DOHH2 (cell line): ENCODE measurements around the gene AP1S3.

ENCODE experiments used
- H3F3A ChIP-seq: fragments of 200-600 bp; sonication (generic), shearing (Covaris generic); 2 replicates; pipeline ENCODE4 v1.6.0; 2016; ENCODE audit warnings: antibody characterized with exemption, mild to moderate bottlenecking; ENCODE audit not compliant: control insufficient read depth, insufficient read depth
- H3K27ac ChIP-seq: fragments of 200-600 bp; sonication (generic); 2 replicates; pipeline ENCODE4 v1.5.1; 2014; ENCODE audit warnings: low read depth, mild to moderate bottlenecking, low read length, moderate library complexity
- H3K27me3 ChIP-seq: fragments of 200-600 bp; sonication (generic); 2 replicates; pipeline ENCODE4 v1.6.1; 2014; ENCODE audit warnings: mild to moderate bottlenecking, low read length, mixed read lengths; ENCODE audit not compliant: control insufficient read depth
- H3K36me3 ChIP-seq: fragments of 200-600 bp; sonication (generic); 2 replicates; pipeline ENCODE4 v1.6.1; 2014; ENCODE audit warnings: mild to moderate bottlenecking, low read length, moderate library complexity, mixed read lengths; ENCODE audit not compliant: control insufficient read depth
- H3K4me1 ChIP-seq: fragments of 200-600 bp; sonication (generic); 2 replicates; pipeline ENCODE4 v1.6.1; 2014; ENCODE audit warnings: mild to moderate bottlenecking, low read length, mixed read lengths; ENCODE audit not compliant: control insufficient read depth
- H3K4me2 ChIP-seq: fragments of 200-600 bp; sonication (generic); 2 replicates; pipeline ENCODE4 v1.6.0; 2014; ENCODE audit warnings: mild to moderate bottlenecking, low read length, moderate library complexity
- H3K4me3 ChIP-seq: fragments of 200-600 bp; sonication (generic); 2 replicates; pipeline ENCODE4 v1.5.1; 2014; ENCODE audit warnings: mild to moderate bottlenecking, low read length, mixed read lengths
- H3K79me2 ChIP-seq: fragments of 200-600 bp; sonication (generic); 2 replicates; pipeline ENCODE4 v1.6.1; 2014; ENCODE audit warnings: mild to moderate bottlenecking, low read length, mixed read lengths; ENCODE audit not compliant: control insufficient read depth
- H3K9me2 ChIP-seq: fragments of 200-600 bp; sonication (generic); replicated peaks from 2 replicates; pipeline ENCODE4 v1.6.1; 2014; ENCODE audit warnings: mild to moderate bottlenecking, low read length, mixed read lengths; ENCODE audit not compliant: control insufficient read depth
- H3K9me3 ChIP-seq: fragments of 200-600 bp; sonication (generic); 2 replicates; pipeline ENCODE4 v1.6.1; 2014; ENCODE audit warnings: antibody characterized with exemption, low read length, mixed read lengths; ENCODE audit not compliant: control insufficient read depth, insufficient read depth
- H4K20me1 ChIP-seq: fragments of 200-600 bp; sonication (generic); 2 replicates; pipeline ENCODE4 v1.6.0; 2014; ENCODE audit warnings: low read depth, mild to moderate bottlenecking, antibody characterized with exemption, low read length, moderate library complexity; ENCODE audit not compliant: control insufficient read depth, insufficient read depth
- EZH2phosphoT487 ChIP-seq: fragments of 200-600 bp; sonication (generic); IDR thresholded peaks from 2 replicates; pipeline ENCODE4 v1.6.1; 2017; ENCODE audit warnings: borderline replicate concordance, mild to moderate bottlenecking, antibody characterized with exemption, low read length, moderate library complexity, mixed read lengths
- TF ChIP-seq, protein P1 (sequence below): fragments of 200-600 bp; sonication (generic); IDR thresholded peaks from one replicate; pipeline ENCODE4 v1.5.1; 2014; ENCODE audit warnings: antibody characterized with exemption, mild to moderate bottlenecking, low read depth, low read length; ENCODE audit not compliant: poor library complexity, severe bottlenecking

Gene AP1S3

DNA sequence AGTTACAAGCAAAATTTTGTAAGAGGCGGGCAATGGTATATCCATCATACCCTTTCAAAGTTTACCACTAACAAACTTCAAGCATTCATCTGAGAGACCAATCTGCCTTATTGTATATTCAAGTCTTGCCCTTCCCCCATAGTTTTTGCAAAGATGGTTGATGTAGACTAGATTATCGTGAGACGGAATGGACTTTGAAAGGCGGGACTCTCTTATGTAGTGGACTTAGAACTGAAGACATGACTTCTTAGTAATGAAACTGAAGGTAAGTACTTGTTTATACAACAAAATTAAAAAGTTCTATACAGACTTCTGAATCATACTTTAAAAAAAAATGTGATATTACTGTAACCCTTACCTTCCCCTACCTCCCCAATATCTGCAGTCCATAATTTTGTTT, 10.4 kb downstream of the AP1S3 start:
- H3K79me2 ChIP-seq = peaks cover 33% of the 10 kb centered on the region

DNA sequence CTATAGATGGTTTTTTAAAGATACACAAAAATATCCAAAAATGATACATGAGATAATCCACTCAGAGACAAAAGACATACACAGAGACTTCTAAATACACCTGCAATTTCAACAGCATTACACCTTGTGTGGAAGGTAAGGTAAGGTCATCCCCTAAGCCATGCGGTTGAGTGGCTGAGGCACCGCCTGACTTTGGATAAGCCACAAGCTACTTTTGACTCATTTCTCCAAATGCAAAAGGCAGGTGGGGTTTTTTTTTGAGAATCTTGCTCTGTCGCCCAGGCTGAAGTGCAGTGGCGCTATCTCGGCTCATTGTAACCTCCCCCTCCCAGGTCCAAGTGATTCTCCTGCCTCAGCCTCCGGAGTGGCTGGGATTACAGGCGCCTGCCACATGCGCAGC, 13.1 kb downstream of the AP1S3 start:
- H4K20me1 ChIP-seq = no peaks in the 10 kb centered on the region
- H3F3A ChIP-seq = peaks cover 6% of the 10 kb centered on the region; the same call in 1 of the 2 replicates
- no peaks in the 10 kb centered on the region for H3K9me2 ChIP-seq
- peaks cover 43% of the 10 kb centered on the region for H3K79me2 ChIP-seq
- H3K9me3 ChIP-seq = no peaks in the 10 kb centered on the region
- no peak overlapping the region for H3K27ac ChIP-seq
- no peaks in the 10 kb centered on the region for H3K27me3 ChIP-seq
- H3K4me1 ChIP-seq = peaks cover 39% of the 10 kb centered on the region
- H3K36me3 ChIP-seq = no peaks in the 10 kb centered on the region
- TF ChIP-seq, protein P1, sequence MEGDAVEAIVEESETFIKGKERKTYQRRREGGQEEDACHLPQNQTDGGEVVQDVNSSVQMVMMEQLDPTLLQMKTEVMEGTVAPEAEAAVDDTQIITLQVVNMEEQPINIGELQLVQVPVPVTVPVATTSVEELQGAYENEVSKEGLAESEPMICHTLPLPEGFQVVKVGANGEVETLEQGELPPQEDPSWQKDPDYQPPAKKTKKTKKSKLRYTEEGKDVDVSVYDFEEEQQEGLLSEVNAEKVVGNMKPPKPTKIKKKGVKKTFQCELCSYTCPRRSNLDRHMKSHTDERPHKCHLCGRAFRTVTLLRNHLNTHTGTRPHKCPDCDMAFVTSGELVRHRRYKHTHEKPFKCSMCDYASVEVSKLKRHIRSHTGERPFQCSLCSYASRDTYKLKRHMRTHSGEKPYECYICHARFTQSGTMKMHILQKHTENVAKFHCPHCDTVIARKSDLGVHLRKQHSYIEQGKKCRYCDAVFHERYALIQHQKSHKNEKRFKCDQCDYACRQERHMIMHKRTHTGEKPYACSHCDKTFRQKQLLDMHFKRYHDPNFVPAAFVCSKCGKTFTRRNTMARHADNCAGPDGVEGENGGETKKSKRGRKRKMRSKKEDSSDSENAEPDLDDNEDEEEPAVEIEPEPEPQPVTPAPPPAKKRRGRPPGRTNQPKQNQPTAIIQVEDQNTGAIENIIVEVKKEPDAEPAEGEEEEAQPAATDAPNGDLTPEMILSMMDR = no peak
- TF ChIP-seq EZH2phosphoT487 = no peak
- H3K4me3 ChIP-seq = no peak overlapping the region
- H3K4me2 ChIP-seq = no peak overlapping the region

More for the DNA sequence above, 10.4 kb downstream of the AP1S3 start:
- H3K4me1 ChIP-seq = peaks cover 27% of the 10 kb centered on the region
- no peak overlapping the region for H3K27ac ChIP-seq
- H4K20me1 ChIP-seq = no peaks in the 10 kb centered on the region
- H3K9me2 ChIP-seq = no peaks in the 10 kb centered on the region
- TF ChIP-seq, protein P1 = no peak
- TF ChIP-seq EZH2phosphoT487 = no peak
- no peaks in the 10 kb centered on the region for H3K36me3 ChIP-seq
- H3K4me3 ChIP-seq = no peak overlapping the region
- H3K27me3 ChIP-seq = no peaks in the 10 kb centered on the region
- no peak overlapping the region for H3K4me2 ChIP-seq
- no peaks in the 10 kb centered on the region for H3K9me3 ChIP-seq
- peaks cover 6% of the 10 kb centered on the region; the same call in 1 of the 2 replicates for H3F3A ChIP-seq

DNA sequence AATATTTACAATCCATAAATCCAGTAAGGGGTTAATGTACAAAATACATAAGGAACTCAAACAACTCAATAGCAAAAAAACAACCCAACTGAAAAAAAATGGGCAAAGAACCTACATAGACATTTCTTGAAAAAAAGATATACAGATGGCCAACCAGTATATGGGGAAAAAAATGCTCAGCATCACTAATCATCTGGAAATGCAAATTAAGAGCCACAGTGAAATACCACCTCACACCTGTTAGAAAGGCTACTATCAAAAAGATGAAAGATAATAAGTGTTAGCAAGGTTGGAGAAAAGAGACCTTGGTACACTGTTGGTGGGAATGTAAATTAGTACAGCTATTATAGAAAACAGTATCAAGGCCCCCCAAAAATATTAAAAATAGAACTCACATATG, 14.6 kb downstream of the AP1S3 start:
- Histone ChIP-seq H3K27me3 (no peaks in the 10 kb centered on the region), H3K9me2 (no peaks in the 10 kb centered on the region), H3K36me3 (no peaks in the 10 kb centered on the region), H3K4me1 (peaks cover 45% of the 10 kb centered on the region), H3K27ac (peak overlapping the region; percentile 61), H3K4me3 (peak overlapping the region; percentile 47), H4K20me1 (no peaks in the 10 kb centered on the region), H3F3A (peaks cover 6% of the 10 kb centered on the region; the same call in 1 of the 2 replicates), H3K79me2 (peaks cover 46% of the 10 kb centered on the region), H3K9me3 (no peaks in the 10 kb centered on the region), H3K4me2 (peak overlapping the region; percentile 62)
- TF ChIP-seq, protein P1 = no peak
- no peak for TF ChIP-seq EZH2phosphoT487
